Stimulated activated CD8-positive, alpha-beta memory T cell treated with anti-CD3 and anti-CD28 coated beads, Interleukin-15, amount 100 ng/mL, for 1 hour (primary cell): ENCODE results near the gene CDC25A.
"Not testable (repeated sequence)": the region's sequence is repeated elsewhere in the genome, so short reads cannot be mapped to it uniquely, and the experiment has no call there.

Experiments used
- DNase-seq: peaks from one replicate; pipeline ENCODE4 v3.0.0-alpha.2; 2020; ENCODE audit warnings: low read depth

CDC25A gene

GRCh38 chr3:48188266-48189201 lies at the start of gene CDC25A:
Gene CDC25A (minus strand): TSS chr3:48188417. CDS start chr3:48187947, 470 bp downstream.
- peak; percentile 77 for DNase-seq

DNA sequence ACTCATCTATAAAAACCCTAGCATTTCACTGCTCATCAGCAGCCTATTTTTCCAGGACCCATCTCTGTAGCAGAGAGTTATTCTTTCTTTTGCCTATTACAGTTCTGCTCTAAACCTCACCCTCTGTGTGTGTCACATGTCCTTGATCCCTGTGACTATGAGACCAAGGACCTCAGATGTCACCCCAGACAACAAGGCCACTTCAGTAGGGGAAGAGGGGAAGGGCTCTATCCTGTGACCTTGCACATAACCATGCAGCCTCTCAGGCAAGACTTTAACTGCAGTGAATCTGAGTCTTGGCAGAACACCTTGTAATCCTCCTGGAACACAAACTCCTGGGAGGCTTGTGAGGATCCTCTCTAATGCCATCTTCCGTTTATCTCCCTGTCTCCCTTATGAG lies 48.3 kb upstream of the CDC25A start:
- DNase-seq: no peak

- DNase-seq: no peak
Observed at GRCh38 chr3:48233542-48233941, 45.3 kb upstream of the CDC25A start.

GRCh38 chr3:48232734-48233133 lies 44.5 kb upstream of the CDC25A start:
- DNase-seq: peak; percentile 24

- DNase-seq: no peak
Observed at GRCh38 chr3:48232232-48232631, 44.0 kb upstream of the CDC25A start.

DNA sequence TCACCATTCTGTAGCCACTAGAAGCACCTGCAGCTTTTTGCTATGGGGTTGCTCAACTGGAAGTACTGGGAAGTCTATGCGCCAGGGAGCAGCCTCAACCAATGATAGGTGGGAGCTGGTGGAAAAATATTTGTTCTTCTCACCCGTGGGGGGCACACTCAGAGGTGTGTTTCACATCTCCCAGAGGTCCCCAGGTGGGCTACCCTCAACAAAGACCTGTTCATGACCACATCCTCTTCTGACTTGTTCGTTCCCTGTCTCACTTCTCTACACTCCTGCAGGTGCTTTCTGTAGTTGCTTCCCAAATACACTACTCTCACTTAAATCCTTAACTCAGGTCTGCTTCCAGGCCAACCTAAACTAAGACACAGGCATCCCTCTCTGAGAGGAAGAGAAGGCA lies 38.7 kb upstream of the CDC25A start:
- no peak for DNase-seq

DNA sequence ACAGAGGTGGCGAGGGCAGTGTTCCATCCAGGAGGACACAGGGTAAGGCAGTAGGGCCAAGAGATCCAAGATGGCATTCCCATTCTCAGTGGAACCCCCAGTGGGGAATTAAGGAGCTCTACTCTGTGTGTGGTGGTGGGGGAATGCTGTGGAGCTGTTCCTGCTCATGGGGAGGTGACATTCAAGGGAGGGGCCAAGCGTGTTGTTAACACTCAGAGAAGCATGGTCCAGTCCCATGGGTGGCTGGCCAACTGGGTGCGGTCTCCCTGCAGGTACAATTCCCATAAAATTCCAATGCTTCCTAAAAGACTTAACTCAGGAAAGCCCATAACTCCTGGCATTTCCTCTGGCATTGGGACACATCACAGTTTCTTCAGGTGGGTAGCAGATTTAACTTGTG lies 37.4 kb upstream of the CDC25A start:
- DNase-seq: no peak

GRCh38 chr3:48222616-48223513 lies 34.6 kb upstream of the CDC25A start, which contains the start of gene CAMP:
Gene CAMP (plus strand): TSS chr3:48223495. CDS start chr3:48223512, 17 bp downstream.
- no peak for DNase-seq

GRCh38 chr3:48220746-48221145 lies 32.5 kb upstream of the CDC25A start:
- DNase-seq: no peak

DNA sequence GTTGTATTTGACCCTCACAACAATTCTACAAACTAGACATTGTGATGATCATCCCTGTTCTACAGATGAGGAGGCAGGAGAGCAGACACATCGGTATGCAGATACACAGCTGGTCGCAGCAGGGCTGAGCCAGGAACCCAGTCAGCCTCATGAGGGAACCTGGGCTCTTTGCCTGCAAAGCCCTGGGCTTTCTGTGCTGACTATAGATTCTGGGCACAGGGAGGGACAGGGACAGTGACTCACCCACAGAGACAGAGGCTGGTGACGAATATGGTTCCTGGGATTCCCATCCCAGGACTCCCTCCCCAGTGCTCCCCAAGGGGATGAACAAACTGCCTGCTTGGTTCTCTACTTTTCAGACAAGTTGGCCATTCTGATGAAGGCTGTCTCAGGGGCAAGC lies 31.3 kb upstream of the CDC25A start:
- DNase-seq: no peak

- no peak for DNase-seq
Observed at GRCh38 chr3:48218537-48218936, 30.3 kb upstream of the CDC25A start.

DNA sequence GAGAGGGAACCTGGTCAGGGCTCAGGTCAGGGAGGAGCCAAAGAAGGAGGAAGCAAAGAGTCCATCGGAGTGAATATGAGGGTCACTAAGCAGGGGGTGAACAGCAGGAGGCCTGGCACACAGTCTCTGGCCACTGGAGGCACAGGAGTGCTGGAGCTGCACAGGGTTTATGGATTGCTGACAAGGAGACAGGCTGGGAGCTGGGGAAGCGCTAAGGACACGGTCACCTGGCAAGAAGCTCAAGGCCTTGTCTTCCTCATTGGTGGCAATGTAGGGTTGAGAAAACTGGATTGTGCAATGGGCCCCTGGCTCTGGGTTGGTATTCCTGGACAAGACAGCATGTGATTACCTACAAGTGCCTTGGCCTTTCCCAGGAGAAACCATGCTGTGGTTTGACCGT lies 29.2 kb upstream of the CDC25A start:
- DNase-seq: no peak

- DNase-seq: no peak
Observed at GRCh38 chr3:48215876-48216275, 27.7 kb upstream of the CDC25A start.

- no peak for DNase-seq
Observed at GRCh38 chr3:48215466-48215865, 27.2 kb upstream of the CDC25A start.

DNA sequence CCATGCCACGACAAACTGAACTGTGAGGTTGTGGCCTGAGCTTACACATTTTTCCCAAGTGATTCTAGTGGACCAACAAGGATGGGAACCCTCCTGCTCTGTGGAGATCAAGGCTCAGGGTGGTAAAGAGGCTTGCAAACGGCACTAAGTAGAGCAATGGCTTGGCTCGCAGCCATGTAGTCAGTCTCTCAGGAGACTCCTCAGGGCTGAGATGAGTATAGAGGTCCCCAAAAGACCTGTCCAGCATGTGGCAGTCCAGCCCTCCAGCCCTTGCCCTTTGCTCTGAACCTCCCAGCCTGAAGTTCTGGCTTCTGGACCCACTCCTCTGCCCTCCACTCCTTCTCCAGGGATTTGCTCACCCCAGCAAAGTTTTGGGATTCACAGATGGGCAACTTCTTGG lies 26.8 kb upstream of the CDC25A start:
- DNase-seq: no peak

DNA sequence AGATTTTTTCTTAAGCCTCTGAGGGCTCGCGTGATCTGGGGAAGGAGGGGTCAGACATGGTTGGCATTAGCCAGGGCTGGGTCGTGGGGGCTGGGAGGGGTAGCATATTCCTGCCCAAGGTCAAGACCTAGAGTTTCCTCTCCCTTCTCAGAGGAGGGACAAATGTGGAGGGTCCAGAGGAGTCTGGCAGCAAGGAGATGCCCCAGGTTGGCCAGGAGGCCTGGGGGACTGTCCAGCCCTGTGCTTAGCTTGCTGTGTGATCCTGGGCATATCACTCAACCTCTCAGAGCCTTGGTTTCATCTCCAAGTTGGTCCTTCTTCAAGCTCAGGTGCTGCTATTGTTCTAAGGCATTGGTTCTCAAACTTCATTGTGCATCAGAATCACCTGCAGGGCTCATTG lies 26.0 kb upstream of the CDC25A start:
- no peak for DNase-seq

DNA sequence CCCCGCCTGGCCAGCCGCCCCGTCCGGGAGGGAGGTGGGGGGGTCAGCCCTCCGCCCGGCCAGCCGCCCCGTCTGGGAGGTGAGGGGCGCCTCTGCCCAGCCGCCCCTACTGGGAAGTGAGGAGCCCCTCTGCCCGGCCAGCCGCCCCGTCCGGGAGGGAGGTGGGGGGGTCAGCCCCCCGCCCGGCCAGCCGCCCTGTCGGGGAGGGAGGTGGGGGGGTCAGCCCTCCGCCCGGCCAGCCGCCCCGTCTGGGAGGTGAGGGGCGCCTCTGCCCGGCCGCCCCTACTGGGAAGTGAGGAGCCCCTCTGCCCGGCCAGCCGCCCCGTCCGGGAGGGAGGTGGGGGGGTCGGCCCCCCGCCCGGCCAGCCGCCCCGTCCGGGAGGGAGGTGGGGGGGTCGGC lies 23.6 kb upstream of the CDC25A start:
- DNase-seq: not testable (repeated sequence)

DNA sequence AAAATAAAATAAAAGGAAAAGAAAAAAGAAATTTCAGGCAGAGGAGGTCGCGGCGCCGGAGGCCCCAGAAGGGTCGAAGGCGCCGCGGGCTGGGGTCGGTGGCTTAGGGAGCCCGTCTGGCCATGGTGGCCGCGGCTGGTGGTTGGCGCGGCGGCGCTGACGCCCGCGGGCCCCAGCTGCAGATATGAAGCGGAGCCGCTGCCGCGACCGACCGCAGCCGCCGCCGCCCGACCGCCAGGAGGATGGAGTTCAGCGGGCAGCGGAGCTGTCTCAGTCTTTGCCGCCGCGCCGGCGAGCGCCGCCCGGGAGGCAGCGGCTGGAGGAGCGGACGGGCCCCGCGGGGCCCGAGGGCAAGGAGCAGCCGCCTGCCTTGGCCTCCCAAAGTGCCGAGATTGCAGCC lies 22.3 kb upstream of the CDC25A start:
- DNase-seq: not testable (repeated sequence)

DNA sequence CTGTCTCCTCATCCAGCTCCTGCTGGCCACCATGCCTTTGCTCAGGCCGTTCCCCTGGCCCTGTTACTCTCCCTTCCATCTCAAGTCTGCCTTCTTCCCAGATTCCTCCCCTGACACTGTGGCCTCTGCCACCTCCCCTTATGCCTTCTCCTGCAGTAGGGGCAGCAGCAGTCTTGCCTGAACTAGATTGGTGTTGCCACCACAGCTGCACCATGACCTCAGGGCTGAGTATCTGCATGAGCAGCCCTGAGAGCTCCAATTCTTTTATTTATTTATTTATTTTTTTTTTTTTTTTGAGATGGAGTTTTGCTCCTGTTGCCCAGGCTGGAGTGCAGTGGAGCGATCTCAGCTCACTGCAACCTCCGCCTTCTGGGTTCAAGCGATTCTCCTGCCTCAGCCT lies 21.2 kb upstream of the CDC25A start:
- no peak for DNase-seq

DNA sequence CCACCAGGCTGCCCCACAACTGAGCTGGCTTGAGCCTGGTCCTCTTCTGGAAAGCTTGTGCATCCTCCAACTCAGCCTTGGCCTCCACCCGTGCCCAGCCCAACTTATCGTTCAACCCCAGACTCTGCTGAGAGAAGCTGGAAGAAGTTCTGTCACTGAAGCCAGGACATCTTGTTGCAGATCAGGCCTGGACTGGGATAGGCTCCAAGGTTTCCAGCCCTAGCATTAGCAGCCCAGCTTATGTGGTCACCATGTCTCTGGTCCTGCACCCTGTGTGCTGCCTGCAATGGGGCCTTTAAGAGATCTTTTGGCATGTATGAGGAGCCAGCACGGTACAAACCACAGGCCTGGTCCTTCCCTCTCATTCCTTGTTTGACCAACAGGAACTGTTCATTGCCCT lies 19.9 kb upstream of the CDC25A start:
- DNase-seq: no peak

GRCh38 chr3:48202632-48203031 lies 14.4 kb upstream of the CDC25A start:
- no peak for DNase-seq

DNA sequence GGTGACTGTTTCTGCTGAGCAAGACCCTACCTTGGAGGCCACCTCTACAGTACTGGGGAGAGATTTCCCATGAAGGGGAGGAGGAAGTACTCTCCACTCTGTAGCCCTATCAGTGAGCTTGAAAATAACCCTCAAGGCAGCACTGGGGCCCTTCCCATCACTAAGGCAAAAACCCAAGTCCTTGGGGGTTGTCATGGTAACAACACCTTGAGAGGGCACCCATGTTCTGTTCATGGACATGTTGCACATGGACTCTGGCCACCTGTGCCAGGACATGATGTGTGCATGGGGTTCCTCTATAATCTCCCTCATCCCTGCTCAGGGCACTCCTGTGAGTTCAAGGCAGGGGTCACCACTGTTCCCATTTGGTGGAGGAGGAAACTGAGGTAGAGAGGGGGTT lies 10.9 kb upstream of the CDC25A start:
- no peak for DNase-seq

DNA sequence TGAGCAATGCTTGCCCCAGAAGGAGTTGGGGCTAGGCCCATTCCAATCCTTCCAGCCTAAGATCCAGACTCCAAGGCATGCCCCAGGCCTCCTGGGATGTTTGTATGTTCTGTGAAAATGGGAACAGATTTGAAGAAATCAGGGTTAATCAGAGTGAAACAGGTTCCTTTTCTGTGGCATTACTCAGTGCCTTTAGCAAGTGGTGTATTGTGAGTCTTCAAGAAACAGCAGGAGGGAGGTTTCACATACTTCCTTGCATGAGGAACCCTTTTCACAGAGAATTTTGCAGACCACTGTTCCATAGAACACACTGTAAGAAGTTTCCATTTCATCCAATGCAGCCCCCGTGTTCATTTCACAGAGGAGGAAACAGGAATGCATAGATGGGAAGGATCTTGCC lies 8.4 kb upstream of the CDC25A start:
- no peak for DNase-seq
